ENCODE measurements around the gene SP9. TPM values are rescaled to one million over a fixed set of nuclear protein-coding genes. Genes with fewer than 3 reads are reported as not detected.

SP9 gene
- total and polyA plus RNA-seq, 9 of the 15 experiments (the other 6 are each of a cell fraction or from before 2014, with no cell fraction given): 0.04 to 0.23 (median 0.11) TPM; not detected in 3

- TF ChIP-seq ZBTB40 (IDR thresholded peaks at IDR 0.05) (peak; percentile 79), ZBTB40 (CRISPR knock-in tag; IDR thresholded peaks at IDR 0.05) (no peak), ZNF134 (CRISPR knock-in tag; conservative IDR thresholded peaks at IDR 0.05) (no peak)
Measured at GRCh38 chr2:174312581-174313234, 22.0 kb upstream of the SP9 start (continued).
